ENCODE data around the gene MICU1.

- TF ChIP-seq CTCF (conservative IDR thresholded peaks at IDR 0.05; ENCODE audit: low read depth in 2 of 2) (no peak), REST (IDR thresholded peaks at IDR 0.05; ENCODE audit: unreplicated experiment) (no peak), POLR2AphosphoS5 (IDR thresholded peaks at IDR 0.05; ENCODE audit: low read depth) (no peak), EZH2 (IDR thresholded peaks at IDR 0.05; ENCODE audit: low read depth, unreplicated experiment) (no peak), EZH2phosphoT487 (IDR thresholded peaks at IDR 0.05; ENCODE audit: unreplicated experiment) (no peak), ZNF114 (CRISPR knock-in tag; IDR thresholded peaks at IDR 0.05) (no peak), CREB1 (CRISPR knock-in tag; IDR thresholded peaks at IDR 0.05; ENCODE audit: low read depth) (no peak), NANOG (IDR thresholded peaks at IDR 0.05; ENCODE audit: borderline replicate concordance) (no peak), JUNB (IDR thresholded peaks at IDR 0.05; ENCODE audit: unreplicated experiment) (no peak), STAT1 (IDR thresholded peaks at IDR 0.05; ENCODE audit: unreplicated experiment) (no peak), ZNF331 (CRISPR knock-in tag; IDR thresholded peaks at IDR 0.05; ENCODE audit: low read depth) (no peak), ETS1 (IDR thresholded peaks at IDR 0.05) (no peak)
Observed at GRCh38 chr10:72630144-72630543, 4.3 kb upstream of the MICU1 start.

All from GM23338 (cell line).